ENCODE data around the gene GTPBP4.
"Not testable (repeated sequence)": the region's sequence is repeated elsewhere in the genome, so short reads cannot be mapped to it uniquely, and the experiment has no call there.

Gene GTPBP4

DNA sequence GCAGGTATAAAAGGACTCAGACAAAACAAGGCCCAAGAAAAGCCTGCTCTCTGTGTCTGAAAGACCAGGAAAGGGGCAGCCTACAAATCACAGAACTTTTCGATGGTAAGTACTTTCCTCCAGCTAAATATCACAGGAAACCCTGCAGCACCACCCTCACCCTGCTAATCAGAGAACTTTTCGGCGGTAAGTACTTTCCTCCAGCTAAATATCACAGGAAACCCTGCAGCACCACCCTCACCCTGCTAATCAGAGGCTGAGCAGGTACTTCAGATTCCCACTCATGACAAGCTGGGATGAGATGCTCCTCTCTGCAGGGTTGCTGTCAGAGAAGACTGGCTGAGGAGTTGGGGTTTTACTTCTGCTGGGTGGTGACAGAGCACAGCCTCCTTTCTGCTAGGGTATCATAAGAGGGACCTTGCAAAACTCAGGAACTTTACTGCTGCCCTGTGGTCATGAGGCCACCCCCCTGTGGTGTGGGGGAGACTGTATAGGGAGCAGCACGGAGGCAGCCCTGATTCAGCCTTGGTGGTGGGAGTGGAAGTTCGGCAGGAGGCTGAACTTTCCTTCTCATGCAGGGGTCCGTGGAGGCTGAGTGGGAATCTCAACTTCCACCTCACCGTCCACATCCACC is 75.1 kb downstream of the GTPBP4 start:
- no peak overlapping the region for H3K27ac ChIP-seq
- TF ChIP-seq, protein P1, sequence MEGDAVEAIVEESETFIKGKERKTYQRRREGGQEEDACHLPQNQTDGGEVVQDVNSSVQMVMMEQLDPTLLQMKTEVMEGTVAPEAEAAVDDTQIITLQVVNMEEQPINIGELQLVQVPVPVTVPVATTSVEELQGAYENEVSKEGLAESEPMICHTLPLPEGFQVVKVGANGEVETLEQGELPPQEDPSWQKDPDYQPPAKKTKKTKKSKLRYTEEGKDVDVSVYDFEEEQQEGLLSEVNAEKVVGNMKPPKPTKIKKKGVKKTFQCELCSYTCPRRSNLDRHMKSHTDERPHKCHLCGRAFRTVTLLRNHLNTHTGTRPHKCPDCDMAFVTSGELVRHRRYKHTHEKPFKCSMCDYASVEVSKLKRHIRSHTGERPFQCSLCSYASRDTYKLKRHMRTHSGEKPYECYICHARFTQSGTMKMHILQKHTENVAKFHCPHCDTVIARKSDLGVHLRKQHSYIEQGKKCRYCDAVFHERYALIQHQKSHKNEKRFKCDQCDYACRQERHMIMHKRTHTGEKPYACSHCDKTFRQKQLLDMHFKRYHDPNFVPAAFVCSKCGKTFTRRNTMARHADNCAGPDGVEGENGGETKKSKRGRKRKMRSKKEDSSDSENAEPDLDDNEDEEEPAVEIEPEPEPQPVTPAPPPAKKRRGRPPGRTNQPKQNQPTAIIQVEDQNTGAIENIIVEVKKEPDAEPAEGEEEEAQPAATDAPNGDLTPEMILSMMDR (IDR thresholded peaks at IDR 0.05; ENCODE audit: low read depth, low read length, missing control alignments), result no peak

DNA sequence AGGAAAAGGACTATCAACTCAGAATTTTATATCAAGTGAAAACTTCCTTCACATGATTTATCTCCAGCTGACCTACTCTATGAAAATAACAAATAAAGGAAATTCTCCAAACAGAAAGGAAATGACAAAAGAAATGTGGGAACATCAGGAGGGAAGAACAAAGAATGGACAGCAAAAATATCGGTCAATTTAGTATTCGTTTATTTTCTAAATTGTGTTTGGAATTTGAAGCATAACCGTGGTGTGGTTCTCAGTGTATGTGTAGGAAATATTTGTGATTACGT is 76.7 kb downstream of the GTPBP4 start:
- DNase-seq, result no peak
- in situ Hi-C loops (cut with HindIII; ENCODE audit: low pct_ligation_motif_present, low sequenced_read_pairs), result no loop called here
- no peaks in the 10 kb centered on the region for H3K27me3 ChIP-seq (replicated peaks)
- TF ChIP-seq, protein P1 (IDR thresholded peaks at IDR 0.05; ENCODE audit: low read depth, low read length, missing control alignments), result no peak
- no peak overlapping the region for H3K27ac ChIP-seq
- peaks cover 7% of the 10 kb centered on the region for H3K36me3 ChIP-seq (replicated peaks)
- no peak overlapping the region for H3K4me3 ChIP-seq (ENCODE audit: low read depth, low read length)

More for the DNA sequence above, 75.1 kb downstream of the GTPBP4 start:
- Histone ChIP-seq H3K27me3 (replicated peaks) (no peaks in the 10 kb centered on the region), H3K36me3 (replicated peaks) (peaks cover 7% of the 10 kb centered on the region), H3K4me3 (ENCODE audit: low read depth, low read length) (no peak overlapping the region)
- in situ Hi-C loops (cut with HindIII; ENCODE audit: low pct_ligation_motif_present, low sequenced_read_pairs), result no loop called here
- DNase-seq, result no peak

DNA sequence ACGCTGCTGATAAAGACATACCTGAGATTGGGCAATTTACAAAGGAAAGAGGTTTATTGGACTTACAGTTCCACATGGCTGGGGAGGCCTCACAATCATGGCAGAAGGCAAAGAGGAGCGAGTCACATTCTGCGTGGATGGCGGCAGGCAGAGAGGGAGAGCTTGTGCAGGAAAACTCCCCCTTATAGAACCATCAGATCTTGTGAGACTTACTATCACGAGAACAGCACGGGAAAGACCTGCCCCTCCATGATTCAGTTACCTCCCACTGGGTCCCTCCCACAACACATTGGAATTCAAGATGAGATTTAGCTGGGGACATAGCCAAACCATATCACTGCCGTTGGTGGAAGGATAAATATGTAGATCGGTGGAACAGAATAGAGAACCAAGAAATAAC is 78.5 kb downstream of the GTPBP4 start:
- DNase-seq; H3K27me3 ChIP-seq (replicated peaks); H3K36me3 ChIP-seq (replicated peaks); H3K4me3 ChIP-seq (ENCODE audit: low read depth, low read length); H3K27ac ChIP-seq; in situ Hi-C loops (cut with HindIII; ENCODE audit: low pct_ligation_motif_present, low sequenced_read_pairs): not testable (repeated sequence)

DNA sequence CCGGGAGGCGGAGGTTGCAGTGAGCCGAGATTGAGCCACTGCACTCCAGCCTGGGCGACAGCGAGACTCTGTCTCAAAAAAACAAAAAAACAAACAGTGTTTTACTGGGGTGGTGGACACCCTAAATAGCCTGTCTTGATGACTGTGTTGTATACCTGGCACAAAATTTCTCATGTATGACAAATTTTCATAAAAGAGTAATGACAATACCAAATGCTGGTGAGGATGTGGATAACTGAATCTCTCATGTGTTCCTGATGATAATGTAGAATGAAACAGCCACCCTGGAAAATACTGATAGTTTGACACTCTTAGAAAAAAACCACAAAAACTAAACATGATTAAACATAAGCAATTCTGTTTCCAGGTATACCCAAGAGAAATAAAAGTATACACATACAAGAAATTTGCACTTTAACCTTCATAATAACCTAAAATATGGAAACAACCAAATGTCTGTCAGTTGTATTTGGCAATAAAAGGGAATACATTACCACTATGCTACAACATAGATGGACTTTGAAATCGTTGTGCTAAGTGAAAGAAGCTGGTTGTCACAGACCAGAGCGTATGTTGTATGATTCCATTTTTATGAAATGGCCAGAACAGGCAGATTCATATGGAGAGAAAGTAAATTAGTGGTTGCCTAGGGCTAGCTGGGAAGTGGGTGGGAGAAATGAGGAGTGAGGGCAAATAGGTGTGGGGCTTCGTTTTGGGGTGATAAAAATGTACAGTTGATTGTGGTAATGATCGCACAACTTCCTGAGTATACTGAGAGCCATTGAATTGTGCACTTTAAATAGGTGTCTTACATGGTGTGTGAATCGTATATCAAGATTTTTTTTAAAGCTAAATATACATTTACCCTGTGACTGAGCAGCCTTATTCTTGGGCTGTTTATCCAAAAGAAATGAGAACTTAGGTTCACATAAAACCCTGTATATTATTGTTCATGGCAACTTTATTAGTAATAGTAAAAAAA is 80.4 kb downstream of the GTPBP4 start:
- Histone ChIP-seq H3K27me3 (replicated peaks) (no peaks in the 10 kb centered on the region), H3K36me3 (replicated peaks) (peaks cover 10% of the 10 kb centered on the region), H3K27ac (no peak overlapping the region), H3K4me3 (ENCODE audit: low read depth, low read length) (no peak overlapping the region)
- DNase-seq, result no peak
- in situ Hi-C loops (cut with HindIII; ENCODE audit: low pct_ligation_motif_present, low sequenced_read_pairs), result no loop called here
- TF ChIP-seq, protein P1 (IDR thresholded peaks at IDR 0.05; ENCODE audit: low read depth, low read length, missing control alignments), result no peak
